NCI-H345 (cell line): ENCODE measurements around the gene MST1.

Source experiments
- DNase-seq: peaks from one replicate; lab custom pipeline; 2025; lab: John Stamatoyannopoulos, UW

MST1 gene

GRCh38 chr3:49689046-49689907 is at the start of gene MST1, which contains the start of gene RNF123:
Gene MST1, minus strand, starts transcription at chr3:49689474. Its CDS starts 783 bp downstream, at chr3:49688691.
Gene RNF123, plus strand, starts transcription at chr3:49689557. Its CDS starts 1,609 bp downstream, at chr3:49691166.
- DNase-seq: no peak

- no peak for DNase-seq
Observed at GRCh38 chr3:49738067-49738713, 48.9 kb upstream of the MST1 start.

- DNase-seq: no peak
Observed at GRCh38 chr3:49734752-49735151, 45.5 kb upstream of the MST1 start.

- no peak for DNase-seq
Observed at GRCh38 chr3:49733551-49733950, 44.3 kb upstream of the MST1 start.

GRCh38 chr3:49732597-49732996 is 43.3 kb upstream of the MST1 start:
- no peak for DNase-seq

- no peak for DNase-seq
Observed at GRCh38 chr3:49729966-49730609, 40.8 kb upstream of the MST1 start.

GRCh38 chr3:49727924-49728361 is 38.7 kb upstream of the MST1 start:
- no peak for DNase-seq

GRCh38 chr3:49727154-49727923 is 38.1 kb upstream of the MST1 start:
- DNase-seq: no peak

GRCh38 chr3:49725906-49726681 is 36.8 kb upstream of the MST1 start:
- no peak for DNase-seq

GRCh38 chr3:49724586-49724985 is 35.3 kb upstream of the MST1 start:
- no peak for DNase-seq

GRCh38 chr3:49723628-49724551 is 34.6 kb upstream of the MST1 start, which contains the start of gene GMPPB:
Gene GMPPB, minus strand, starts transcription at chr3:49723951. Its CDS starts 225 bp downstream, at chr3:49723726.
- DNase-seq: peak; percentile 93

GRCh38 chr3:49723296-49723627 is 34.0 kb upstream of the MST1 start:
- DNase-seq: peak; percentile 34

GRCh38 chr3:49722896-49723295 is 33.6 kb upstream of the MST1 start:
- no peak for DNase-seq

- no peak for DNase-seq
Observed at GRCh38 chr3:49721896-49722781, 32.9 kb upstream of the MST1 start.

GRCh38 chr3:49721596-49721895 is 32.3 kb upstream of the MST1 start:
- no peak for DNase-seq

- DNase-seq: no peak
Observed at GRCh38 chr3:49720855-49721595, 31.8 kb upstream of the MST1 start.

GRCh38 chr3:49719214-49719884 is 30.1 kb upstream of the MST1 start, which contains the start of gene AMIGO3:
Gene AMIGO3, minus strand, starts transcription at chr3:49719684. Its CDS starts 219 bp downstream, at chr3:49719465.
- peak; percentile 66 for DNase-seq

- no peak for DNase-seq
Observed at GRCh38 chr3:49718858-49719213, 29.6 kb upstream of the MST1 start.
